Natural killer cell treated with Interleukin-12 subunit alpha and Interleukin-12 subunit beta and Interleukin-15 and Interleukin-18, amount 100 ng/mL, for 72 hours (primary cell): ENCODE results near the gene MBD5. TPM values are rescaled to one million over a fixed set of nuclear protein-coding genes. Genes with fewer than 3 reads are reported as not detected.

Experiments
- ATAC-seq, 2 donors: fragments of 150-1000 bp; cut with Tn5 transposase in 1 of 2; sonication (Bioruptor Pico), chemical (Tn5 transposase) in 1 of 2; 2 replicates each; pipeline ENCODE4 v1.10.0; 2021
- DNase-seq: peaks from one replicate; pipeline ENCODE4 v3.0.0; 2022; ENCODE audit warnings: low spot score
- H3K27ac Mint-ChIP-seq, 2 donors: 1 replicate in 1 of 2; 2 replicates in 1 of 2; pipeline ENCODE4 v1.8.0; 2022; ENCODE audit warnings: mixed read lengths in 2 of 2, mild to moderate bottlenecking in 1 of 2, moderate library complexity in 1 of 2
- H3K27me3 Mint-ChIP-seq, 2 donors: 1 replicate in 1 of 2; 2 replicates in 1 of 2; pipeline ENCODE4 v1.8.0; 2022; ENCODE audit warnings: mixed read lengths in 2 of 2
- H3K36me3 Mint-ChIP-seq: one replicate; pipeline ENCODE4 v1.8.0; 2022; ENCODE audit warnings: mixed read lengths
- H3K4me1 Mint-ChIP-seq, 2 donors: 1 replicate in 1 of 2; 2 replicates in 1 of 2; pipeline ENCODE4 v1.8.0; 2022; ENCODE audit warnings: low read depth in 2 of 2, mixed read lengths in 2 of 2, mild to moderate bottlenecking in 1 of 2
- H3K4me3 Mint-ChIP-seq: one replicate; pipeline ENCODE4 v1.8.0; 2022; ENCODE audit warnings: mixed read lengths
- H3K9me3 Mint-ChIP-seq: 2 replicates; pipeline ENCODE4 v1.8.0; 2022; ENCODE audit warnings: mixed read lengths
- total RNA-seq, 2 donors: library from RNA; stranded (reverse); gene quantifications; one replicate each; pipeline ENCODE4 v1.2.3, GENCODE V29; 2022

Gene MBD5
- total RNA-seq, 2 donors from 2014 or later: 29.2 to 32.4 TPM

GRCh38 chr2:148507970-148508369 lies 487.1 kb downstream of the MBD5 start:
- no peak for ATAC-seq
- no peak overlapping the region for H3K4me3 Mint-ChIP-seq

DNA sequence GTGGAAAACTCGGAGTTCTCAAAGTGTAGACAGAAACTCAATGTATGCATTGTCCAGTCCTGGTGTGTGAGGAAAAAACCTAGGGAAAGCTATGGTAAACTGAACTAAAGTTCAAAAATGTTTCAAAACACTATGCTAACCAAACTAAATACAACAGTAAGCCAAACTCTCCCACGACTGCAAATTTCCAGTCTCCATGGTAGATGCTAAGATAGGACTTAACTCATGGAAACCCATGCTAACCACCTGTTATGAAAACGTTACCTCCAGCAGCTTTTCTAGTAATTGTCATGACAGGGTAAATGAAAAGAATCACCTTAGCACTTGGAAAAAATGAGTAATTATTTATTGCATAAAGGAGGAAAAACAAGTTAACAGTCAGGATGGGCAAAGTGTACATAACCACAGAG lies 488.0 kb downstream of the MBD5 start:
- Mint-ChIP-seq H3K4me3 (peak overlapping the region; percentile 61), H3K27ac (peak overlapping the region; percentile 10 to 63), H3K36me3 (no peaks in the 10 kb centered on the region), H3K9me3 (no peaks in the 10 kb centered on the region), H3K27me3 (no peaks in the 10 kb centered on the region), H3K4me1 (peaks cover 9% of the 10 kb centered on the region in 2 donors)
- no peak for ATAC-seq
- DNase-seq: no peak

More at GRCh38 chr2:148507970-148508369, 487.1 kb downstream of the MBD5 start:
- no peaks in the 10 kb centered on the region for H3K36me3 Mint-ChIP-seq
- DNase-seq: no peak
- H3K27ac Mint-ChIP-seq: no peak overlapping the region
- no peaks in the 10 kb centered on the region for H3K9me3 Mint-ChIP-seq
- H3K27me3 Mint-ChIP-seq: no peaks in the 10 kb centered on the region
- peaks cover 9% of the 10 kb centered on the region in 2 donors for H3K4me1 Mint-ChIP-seq

DNA sequence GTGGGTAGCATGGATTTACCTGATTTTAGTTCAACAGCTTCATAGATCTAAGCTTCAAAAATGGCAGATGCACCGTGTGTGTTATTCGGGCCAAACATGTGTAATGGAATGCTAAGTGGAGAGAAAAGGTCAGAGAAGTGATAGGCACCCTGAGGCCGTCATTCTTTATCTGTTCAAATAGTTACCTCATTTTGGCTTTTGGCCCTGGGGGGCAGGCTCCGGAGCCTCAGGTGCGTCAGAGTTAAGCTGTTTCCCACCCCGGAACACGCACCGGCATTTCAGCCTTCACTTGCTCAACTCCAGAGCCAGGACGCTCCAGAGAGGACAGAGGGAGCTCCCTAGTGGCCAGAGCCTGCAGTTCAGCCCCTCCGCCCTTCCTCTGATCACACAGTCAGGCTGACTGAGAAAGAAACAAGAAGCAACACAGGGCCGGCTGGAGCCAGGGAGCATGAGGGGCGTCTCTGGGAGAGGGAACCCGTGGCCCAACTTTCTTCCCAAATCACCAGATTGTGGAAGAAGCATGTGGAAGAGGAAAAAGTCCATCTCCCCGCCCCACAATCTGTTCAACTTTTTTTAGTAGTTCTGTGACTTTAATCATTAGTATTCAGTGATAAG lies 488.5 kb downstream of the MBD5 start:
- peak; percentile 99 to 100 for ATAC-seq
- peak; percentile 85 for DNase-seq
- no peaks in the 10 kb centered on the region for H3K36me3 Mint-ChIP-seq
- peak overlapping the region; percentile 10 to 63 for H3K27ac Mint-ChIP-seq
- peaks cover 9% of the 10 kb centered on the region in 2 donors for H3K4me1 Mint-ChIP-seq
- peak overlapping the region; percentile 61 for H3K4me3 Mint-ChIP-seq
- no peaks in the 10 kb centered on the region for H3K9me3 Mint-ChIP-seq
- H3K27me3 Mint-ChIP-seq: no peaks in the 10 kb centered on the region

DNA sequence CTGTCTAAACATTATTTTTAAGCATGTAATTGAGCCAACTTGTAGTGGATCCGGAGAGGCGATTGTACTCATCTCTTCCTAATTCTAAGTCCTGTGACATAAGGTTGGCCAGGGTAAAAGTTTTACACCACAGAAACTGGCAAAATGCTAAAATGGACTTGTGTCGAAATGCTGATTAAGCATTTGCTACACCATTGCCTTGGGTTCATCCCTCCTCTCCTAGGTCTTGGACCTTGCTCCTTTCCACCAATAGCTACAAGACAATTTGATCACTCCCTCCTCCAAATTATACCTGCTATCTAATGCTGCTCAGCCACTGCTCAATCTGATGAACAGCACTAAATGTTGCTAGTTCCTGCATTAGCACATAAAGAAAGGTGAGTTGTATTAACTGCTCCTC lies 491.0 kb downstream of the MBD5 start:
- no peaks in the 10 kb centered on the region for H3K27me3 Mint-ChIP-seq
- H3K36me3 Mint-ChIP-seq: no peaks in the 10 kb centered on the region
- no peak overlapping the region for H3K4me3 Mint-ChIP-seq
- ATAC-seq (no peak), DNase-seq (no peak)
- H3K9me3 Mint-ChIP-seq: no peaks in the 10 kb centered on the region
- peaks cover 9% of the 10 kb centered on the region in 2 donors for H3K4me1 Mint-ChIP-seq
- no peak overlapping the region for H3K27ac Mint-ChIP-seq

DNA sequence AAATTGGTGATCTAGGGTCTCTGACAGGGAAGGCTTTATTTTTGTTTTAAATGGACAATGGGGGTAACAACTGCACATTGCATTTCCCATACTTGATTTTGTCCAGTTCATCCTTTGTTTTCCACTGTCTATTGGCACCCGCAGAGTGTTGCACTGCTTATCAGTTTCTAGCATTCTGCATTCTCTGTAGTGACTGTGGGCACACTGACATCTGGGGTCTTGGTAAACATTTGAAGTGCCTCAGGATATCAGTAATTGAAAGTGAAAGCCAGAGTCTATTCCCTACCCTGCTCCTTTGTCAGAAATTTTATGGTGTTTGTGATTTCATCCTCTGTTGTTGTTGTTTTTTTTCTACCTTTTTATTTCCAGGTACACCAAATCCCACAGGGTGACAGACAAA lies 491.6 kb downstream of the MBD5 start:
- Mint-ChIP-seq H3K27me3 (no peaks in the 10 kb centered on the region), H3K9me3 (no peaks in the 10 kb centered on the region), H3K4me1 (peaks cover 9% of the 10 kb centered on the region in 2 donors), H3K36me3 (no peaks in the 10 kb centered on the region), H3K4me3 (no peak overlapping the region), H3K27ac (no peak overlapping the region)
- DNase-seq (no peak), ATAC-seq (no peak)

- H3K27me3 Mint-ChIP-seq: no peaks in the 10 kb centered on the region
- H3K36me3 Mint-ChIP-seq: no peaks in the 10 kb centered on the region
- ATAC-seq (no peak), DNase-seq (no peak)
- H3K9me3 Mint-ChIP-seq: no peaks in the 10 kb centered on the region
- H3K27ac Mint-ChIP-seq: no peak overlapping the region
- H3K4me3 Mint-ChIP-seq: no peak overlapping the region
- peaks cover 9% of the 10 kb centered on the region in 2 donors for H3K4me1 Mint-ChIP-seq
These were observed 492.5 kb downstream of the MBD5 start for GRCh38 chr2:148513427-148513826.

- no peak for DNase-seq
- Mint-ChIP-seq H3K36me3 (no peaks in the 10 kb centered on the region), H3K4me1 (no peaks in the 10 kb centered on the region), H3K9me3 (no peaks in the 10 kb centered on the region), H3K4me3 (no peak overlapping the region), H3K27me3 (no peaks in the 10 kb centered on the region), H3K27ac (no peak overlapping the region)
- ATAC-seq: no peak
These were observed 494.2 kb downstream of the MBD5 start for GRCh38 chr2:148515120-148515519.

DNA sequence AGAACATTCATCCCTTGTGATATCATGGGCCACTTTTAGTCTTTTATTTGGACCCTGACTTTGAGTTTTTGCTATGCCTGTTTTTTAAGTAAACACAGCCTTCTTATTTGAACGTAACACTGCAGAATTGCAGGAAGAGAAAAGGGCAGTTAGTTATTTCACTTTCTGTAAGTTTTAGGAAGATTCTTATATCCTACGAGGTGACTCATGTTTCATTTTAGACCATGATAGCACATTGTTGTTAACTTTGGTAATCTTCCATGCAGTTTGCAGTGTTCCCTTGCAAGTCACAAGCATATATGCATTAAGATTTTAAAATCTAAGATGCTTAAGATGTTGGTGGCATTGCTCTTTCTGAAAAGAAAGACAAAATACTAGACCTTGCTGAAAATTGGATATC lies 495.1 kb downstream of the MBD5 start:
- Mint-ChIP-seq H3K27ac (no peak overlapping the region), H3K27me3 (no peaks in the 10 kb centered on the region), H3K4me1 (no peaks in the 10 kb centered on the region), H3K36me3 (no peaks in the 10 kb centered on the region), H3K4me3 (no peak overlapping the region), H3K9me3 (no peaks in the 10 kb centered on the region)
- ATAC-seq: no peak
- no peak for DNase-seq

GRCh38 chr2:148517296-148517695 lies 496.4 kb downstream of the MBD5 start:
- Mint-ChIP-seq H3K27ac (no peak overlapping the region), H3K36me3 (no peaks in the 10 kb centered on the region), H3K9me3 (no peaks in the 10 kb centered on the region), H3K4me3 (no peak overlapping the region), H3K27me3 (no peaks in the 10 kb centered on the region), H3K4me1 (no peaks in the 10 kb centered on the region)
- DNase-seq (no peak), ATAC-seq (no peak)

DNA sequence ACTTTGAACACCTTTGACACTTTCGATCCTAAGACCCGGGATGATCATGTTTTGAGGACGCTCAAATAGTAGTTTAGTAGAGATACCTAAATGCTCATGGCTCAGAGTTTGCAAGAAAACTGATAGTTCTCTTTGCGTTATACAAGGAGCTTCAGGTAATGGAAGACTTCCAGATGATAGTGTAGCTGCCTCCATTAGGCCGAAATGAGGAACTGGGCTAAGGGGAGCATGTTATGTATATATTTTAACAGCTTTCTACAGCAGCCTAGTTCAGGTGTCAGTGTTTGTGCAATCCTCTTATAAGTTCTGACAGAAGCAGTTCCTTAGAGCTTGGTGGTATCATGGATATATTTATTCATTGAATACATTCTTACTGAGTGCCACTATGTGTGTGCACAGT lies 496.9 kb downstream of the MBD5 start:
- H3K9me3 Mint-ChIP-seq: no peaks in the 10 kb centered on the region
- H3K36me3 Mint-ChIP-seq: no peaks in the 10 kb centered on the region
- DNase-seq (no peak), ATAC-seq (no peak)
- H3K4me3 Mint-ChIP-seq: no peak overlapping the region
- no peaks in the 10 kb centered on the region for H3K27me3 Mint-ChIP-seq
- H3K27ac Mint-ChIP-seq: no peak overlapping the region
- no peaks in the 10 kb centered on the region for H3K4me1 Mint-ChIP-seq

- no peak overlapping the region for H3K4me3 Mint-ChIP-seq
- H3K9me3 Mint-ChIP-seq: no peaks in the 10 kb centered on the region
- H3K27me3 Mint-ChIP-seq: no peaks in the 10 kb centered on the region
- H3K27ac Mint-ChIP-seq: no peak overlapping the region
- no peaks in the 10 kb centered on the region for H3K36me3 Mint-ChIP-seq
- peaks cover 5 to 9% of the 10 kb centered on the region in 2 donors for H3K4me1 Mint-ChIP-seq
- ATAC-seq: no peak
- DNase-seq: no peak
These were observed 498.1 kb downstream of the MBD5 start for GRCh38 chr2:148519013-148519412.

- Mint-ChIP-seq H3K9me3 (no peaks in the 10 kb centered on the region), H3K4me3 (no peak overlapping the region), H3K27ac (no peak overlapping the region), H3K36me3 (no peaks in the 10 kb centered on the region), H3K27me3 (no peaks in the 10 kb centered on the region), H3K4me1 (peaks cover 16 to 20% of the 10 kb centered on the region in 2 donors)
- no peak for DNase-seq
- no peak for ATAC-seq
These were observed 500.3 kb downstream of the MBD5 start for GRCh38 chr2:148521181-148521580.

- Mint-ChIP-seq H3K4me1 (peaks cover 20% of the 10 kb centered on the region in 2 donors), H3K36me3 (no peaks in the 10 kb centered on the region), H3K4me3 (peak overlapping the region; percentile 10), H3K27ac (peak overlapping the region in 1 of 2 donors; percentile 11), H3K27me3 (peaks cover 0 to 4% of the 10 kb centered on the region in 2 donors), H3K9me3 (no peaks in the 10 kb centered on the region)
- DNase-seq (no peak), ATAC-seq (no peak)
These were observed 502.4 kb downstream of the MBD5 start for GRCh38 chr2:148523315-148523714.

DNA sequence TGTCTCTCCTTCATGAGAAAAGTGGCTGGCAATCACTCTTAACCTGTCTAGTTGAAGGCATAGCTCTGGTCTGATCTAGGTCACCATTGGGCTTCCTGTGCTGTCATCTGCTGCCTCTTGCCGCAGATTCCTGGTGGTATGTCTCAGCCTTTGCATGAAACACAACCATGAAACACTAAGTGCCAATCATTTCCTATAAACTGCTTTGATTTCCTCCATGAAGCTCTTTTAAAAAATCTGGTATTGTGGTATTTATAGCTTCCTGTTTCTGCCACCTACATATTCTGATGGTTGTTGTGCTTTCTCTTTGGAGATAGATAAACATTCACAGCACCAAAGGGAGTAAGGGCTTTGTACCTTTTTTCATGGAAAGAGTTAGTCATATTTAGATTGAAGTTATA lies 503.6 kb downstream of the MBD5 start:
- no peaks in the 10 kb centered on the region for H3K9me3 Mint-ChIP-seq
- ATAC-seq (peak; percentile 84 to 88), DNase-seq (no peak)
- H3K4me1 Mint-ChIP-seq: peaks cover 20% of the 10 kb centered on the region in 2 donors
- peaks cover 0 to 4% of the 10 kb centered on the region in 2 donors for H3K27me3 Mint-ChIP-seq
- H3K4me3 Mint-ChIP-seq: peak overlapping the region; percentile 32
- H3K36me3 Mint-ChIP-seq: no peaks in the 10 kb centered on the region
- peak overlapping the region; percentile 38 to 65 for H3K27ac Mint-ChIP-seq

- no peak for ATAC-seq
These were observed 504.2 kb downstream of the MBD5 start for GRCh38 chr2:148525130-148525529.

More at GRCh38 chr2:148525130-148525529, 504.2 kb downstream of the MBD5 start:
- H3K9me3 Mint-ChIP-seq: no peaks in the 10 kb centered on the region
- peak overlapping the region; percentile 38 to 65 for H3K27ac Mint-ChIP-seq
- H3K36me3 Mint-ChIP-seq: no peaks in the 10 kb centered on the region
- H3K4me1 Mint-ChIP-seq: peaks cover 20% of the 10 kb centered on the region in 2 donors
- peak overlapping the region; percentile 32 for H3K4me3 Mint-ChIP-seq
- DNase-seq: no peak
- peaks cover 0 to 7% of the 10 kb centered on the region in 2 donors for H3K27me3 Mint-ChIP-seq
